AG08396 (cell line): ENCODE measurements around the gene LRRC10B.

Experiments used
- DNase-seq: peaks from one replicate; pipeline ENCODE4 v3.0.0; 2012; ENCODE audit warnings: low spot score, mixed read lengths

LRRC10B gene

GRCh38 chr11:61486779-61487178 is 21.8 kb upstream of the LRRC10B start:
- DNase-seq: no peak

GRCh38 chr11:61487342-61488025 is 21.1 kb upstream of the LRRC10B start:
- no peak for DNase-seq

DNA sequence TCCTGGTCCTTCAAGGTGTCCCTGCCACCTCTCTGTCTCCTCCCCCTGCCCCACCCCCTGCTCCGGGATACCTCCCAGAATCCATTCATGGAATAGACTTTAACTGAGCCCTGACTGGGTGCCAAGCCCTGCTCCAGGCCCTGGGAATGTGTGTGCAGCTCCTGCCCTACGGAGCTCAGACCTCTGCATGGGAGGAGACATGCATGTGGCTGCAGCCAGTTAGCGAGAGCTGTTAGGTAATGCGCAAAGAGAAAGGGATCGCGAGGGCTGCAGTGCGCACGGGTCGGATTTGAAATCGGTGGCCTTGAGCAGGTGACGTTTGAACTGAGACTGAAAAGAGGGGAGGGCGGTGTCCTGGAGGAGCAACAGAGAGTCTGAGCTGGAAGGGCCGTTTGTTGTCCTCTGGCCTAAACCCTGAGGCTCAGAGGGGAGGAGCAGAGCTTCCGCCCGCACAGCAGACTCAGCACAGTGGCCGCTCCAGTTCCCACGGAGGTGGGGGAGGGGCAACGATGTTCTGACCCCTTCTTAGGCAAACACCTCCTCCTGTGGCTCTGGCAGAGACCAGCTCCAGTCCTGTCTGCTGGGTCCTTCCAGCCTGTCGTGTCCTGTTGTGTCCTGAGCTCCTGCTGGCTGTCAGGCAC is 19.8 kb upstream of the LRRC10B start:
- peak; percentile 47 for DNase-seq

DNA sequence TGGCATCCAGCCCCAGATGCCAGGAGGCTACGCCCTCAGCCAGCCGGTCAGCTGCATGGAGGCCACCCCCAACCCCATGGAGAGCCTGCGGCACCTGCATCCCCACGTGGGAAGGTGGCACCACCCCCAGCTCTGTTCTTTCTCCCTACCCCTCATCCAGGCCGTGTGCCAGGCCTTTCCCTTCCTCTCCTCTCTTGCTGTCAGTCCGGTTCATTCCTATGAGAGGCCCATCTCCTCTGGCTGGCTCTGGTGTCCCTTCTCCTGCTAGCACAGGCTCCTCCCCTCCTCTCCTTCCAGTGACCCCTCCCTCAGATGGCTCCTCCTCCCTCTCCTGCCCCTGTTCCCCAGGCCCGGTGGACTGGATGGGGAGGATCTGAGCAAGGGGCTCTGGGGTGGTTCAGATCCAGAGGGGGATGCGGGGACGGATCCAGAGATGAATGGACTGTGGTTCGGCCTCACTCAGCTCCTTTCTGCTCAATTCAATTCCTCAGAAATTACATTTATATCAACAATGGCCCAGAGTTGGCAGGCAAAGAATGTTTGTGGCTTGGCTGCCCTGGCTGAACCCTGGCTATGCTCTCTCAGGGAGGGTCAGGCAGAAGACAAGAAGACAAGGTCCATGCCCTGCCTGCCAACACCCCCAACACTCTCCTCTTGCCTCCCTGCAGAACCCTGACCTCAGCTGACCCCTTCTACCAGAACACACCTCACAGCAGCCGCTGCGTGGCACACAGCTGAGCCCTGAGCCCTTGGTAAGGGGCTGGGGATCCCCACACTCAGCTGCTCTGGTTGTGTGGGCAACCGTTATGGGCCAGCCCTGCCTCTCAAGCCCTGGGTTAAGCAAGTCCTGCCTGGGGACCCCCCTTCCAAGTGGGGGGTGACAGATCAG is 18.5 kb upstream of the LRRC10B start:
- peak; percentile 75 for DNase-seq

GRCh38 chr11:61491736-61492395 is 16.7 kb upstream of the LRRC10B start:
- no peak for DNase-seq

- no peak for DNase-seq
These were observed 14.1 kb upstream of the LRRC10B start for GRCh38 chr11:61494381-61494961.

DNA sequence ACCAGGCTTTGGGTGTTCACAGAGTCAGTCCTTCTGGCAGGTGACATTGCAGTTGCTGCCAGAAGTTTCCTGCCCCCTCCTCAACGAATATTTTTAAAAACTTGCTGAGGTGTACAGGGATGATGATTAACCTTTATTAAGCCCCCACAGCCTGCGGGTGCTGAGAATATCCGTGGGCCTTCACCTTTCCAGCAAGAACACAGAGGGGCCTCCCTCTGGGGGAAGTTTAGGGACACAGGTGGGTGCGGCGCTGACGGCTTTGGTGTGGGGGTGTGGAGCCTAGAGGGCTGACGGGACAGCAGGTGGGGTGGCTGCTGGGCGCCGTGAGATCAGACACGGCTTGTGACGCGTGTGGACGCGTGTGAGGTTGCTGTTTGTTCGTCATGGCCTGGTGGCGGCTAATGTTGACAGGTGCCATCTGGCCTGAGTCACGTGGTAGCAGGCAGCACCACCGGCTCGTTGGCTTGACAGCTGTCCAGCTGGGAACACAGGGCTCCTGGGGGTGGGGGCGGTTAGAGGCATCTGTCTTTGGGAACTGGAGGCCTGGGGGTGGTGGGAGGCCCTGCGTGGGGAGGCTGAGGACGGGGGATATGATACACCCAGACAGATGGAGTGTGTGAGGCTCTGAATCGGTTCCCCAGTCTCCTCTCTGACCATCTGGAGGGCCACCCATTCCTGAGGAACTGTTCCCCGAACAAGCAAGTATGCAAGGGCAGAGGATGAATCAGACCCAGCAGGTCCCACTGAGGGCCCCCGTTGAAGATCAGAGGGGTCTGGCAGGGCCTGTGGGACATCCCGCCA is 12.5 kb upstream of the LRRC10B start:
- DNase-seq: no peak

DNA sequence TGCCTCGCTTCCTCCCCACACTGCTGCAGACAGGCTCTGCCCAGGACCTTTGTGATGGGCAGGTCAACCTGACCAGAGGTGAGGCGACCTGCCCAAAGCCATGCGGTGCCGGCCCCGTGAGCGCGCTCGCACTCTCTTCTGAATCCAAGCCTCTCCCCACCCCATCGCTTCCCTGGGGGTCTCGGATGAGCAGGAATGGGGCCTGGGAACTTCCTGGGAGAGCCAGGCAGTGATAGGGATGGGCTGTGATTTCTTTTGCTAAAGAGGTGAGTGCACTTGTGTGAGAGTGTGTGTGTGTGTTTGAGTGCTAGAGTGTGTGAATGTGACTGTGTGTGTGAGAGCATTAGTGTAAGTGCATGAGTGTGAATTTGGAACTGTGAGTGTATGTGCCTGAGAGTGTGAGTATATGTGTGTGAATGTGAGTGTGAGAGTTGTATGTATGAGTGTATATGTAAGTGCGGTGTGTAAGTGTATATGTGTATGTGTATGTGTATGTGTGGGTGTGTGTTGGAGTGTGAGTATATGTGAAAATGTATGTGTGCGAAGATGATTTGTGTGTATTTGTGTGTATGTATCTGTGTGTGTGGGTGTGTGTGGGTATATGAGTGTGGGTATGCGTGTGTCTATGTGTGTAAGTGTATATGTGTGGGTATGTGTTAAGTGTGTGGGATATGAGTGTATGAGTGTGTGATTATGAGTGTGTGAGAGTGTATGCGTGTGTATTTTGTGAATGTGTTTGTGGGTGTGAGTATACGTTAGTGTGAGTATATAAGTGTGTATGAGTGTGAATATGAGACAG is 11.7 kb upstream of the LRRC10B start:
- no peak for DNase-seq

DNA sequence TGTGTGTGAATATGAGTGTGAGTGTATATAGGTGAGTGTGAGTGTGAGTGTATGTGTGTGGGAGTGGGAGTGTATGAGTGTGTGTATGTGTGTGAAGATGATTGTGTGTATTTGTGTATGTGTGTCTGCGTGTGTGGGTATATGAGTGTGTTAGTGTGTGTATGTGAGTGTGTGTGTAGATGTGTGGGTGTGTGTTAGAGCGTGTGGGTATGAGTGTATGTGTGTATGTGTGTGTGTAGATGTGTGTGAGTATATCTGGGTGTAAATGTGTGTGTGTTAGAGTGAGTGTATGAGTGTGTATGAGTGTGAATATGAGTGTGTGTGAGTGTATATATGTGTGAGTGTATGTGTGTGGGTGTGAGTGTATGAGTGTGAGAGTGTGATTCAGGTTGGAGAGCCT is 11.1 kb upstream of the LRRC10B start:
- no peak for DNase-seq

GRCh38 chr11:61497876-61498275 is 10.7 kb upstream of the LRRC10B start:
- DNase-seq: no peak

DNA sequence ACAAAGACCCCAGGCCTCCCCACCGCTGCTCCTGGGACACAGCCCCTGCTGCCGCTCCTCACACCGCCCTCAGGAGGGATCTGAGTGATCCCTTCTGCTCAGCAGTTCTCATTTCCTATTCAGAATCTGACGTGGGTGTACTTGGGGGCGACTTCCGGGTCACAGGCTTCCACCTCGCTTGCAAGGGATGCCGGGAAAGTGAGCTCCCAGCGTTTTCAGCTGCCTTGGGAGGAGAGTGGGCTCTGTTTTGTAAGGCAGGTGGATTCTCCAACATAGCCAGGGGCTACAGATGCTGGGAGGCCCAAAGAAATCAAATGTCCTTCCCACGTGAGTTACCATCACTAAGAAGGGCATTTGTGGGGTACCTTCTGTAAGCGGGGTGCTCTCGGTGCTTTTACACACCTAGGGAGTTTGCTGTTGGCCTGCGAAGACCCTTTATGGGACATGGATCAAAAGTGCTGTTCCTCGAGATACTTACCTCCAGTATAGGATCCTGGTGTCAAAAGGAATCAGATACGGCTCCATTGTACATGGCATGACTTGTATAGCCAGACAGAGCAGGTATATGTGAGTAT is 9.7 kb upstream of the LRRC10B start:
- DNase-seq: no peak

DNA sequence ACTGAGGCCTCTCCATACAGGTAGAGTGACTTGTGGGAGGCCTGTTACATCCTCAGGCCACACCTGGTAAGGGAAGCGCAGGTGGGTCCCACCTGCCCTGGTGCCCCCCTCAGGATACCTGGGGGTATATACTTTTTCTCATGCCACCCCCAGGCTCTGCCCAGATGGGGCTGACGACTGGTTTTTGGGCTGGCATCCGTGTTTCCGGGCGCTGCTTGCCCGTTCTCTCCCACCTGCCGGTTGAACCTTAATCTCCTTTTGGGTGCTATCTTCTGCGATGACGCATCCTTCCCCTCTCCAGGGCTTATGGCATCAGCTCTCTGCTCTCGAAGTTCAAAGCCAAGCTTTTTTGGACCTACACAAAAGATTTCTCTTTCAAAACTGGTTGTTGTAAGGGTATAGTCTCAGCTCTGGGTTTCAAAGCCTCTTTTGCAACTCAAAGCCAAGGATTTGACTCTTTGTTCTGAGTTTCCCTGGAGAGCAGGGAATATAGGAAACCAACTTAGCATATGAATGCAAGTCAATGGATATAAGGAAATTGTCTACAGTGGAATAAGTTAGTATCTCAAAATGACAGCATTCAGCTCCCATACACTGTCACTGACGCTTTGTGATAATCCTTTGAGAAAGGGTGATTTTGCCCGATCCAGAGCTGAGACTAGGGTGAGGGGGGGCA is 8.6 kb upstream of the LRRC10B start:
- no peak for DNase-seq

DNA sequence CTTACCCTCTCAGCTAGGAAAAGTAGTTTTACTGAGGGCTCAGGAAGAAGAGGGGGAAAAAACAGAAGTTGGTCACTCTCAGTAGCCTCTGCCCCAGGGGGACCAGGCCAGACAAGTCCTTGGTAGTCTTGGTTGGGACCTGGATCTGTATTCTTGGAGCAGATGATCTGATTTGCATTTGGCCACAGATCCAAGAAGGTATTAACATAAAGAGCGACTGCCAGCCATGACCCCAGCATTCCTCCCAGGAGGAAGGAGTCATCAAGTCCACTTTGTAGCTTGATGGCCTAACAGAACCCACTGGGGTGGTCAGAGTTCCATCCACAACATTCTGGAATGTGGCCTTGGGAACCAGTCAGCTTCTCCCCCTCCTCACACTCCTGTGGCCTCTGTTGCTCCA is 6.0 kb upstream of the LRRC10B start:
- no peak for DNase-seq

GRCh38 chr11:61503135-61503770 is 5.3 kb upstream of the LRRC10B start:
- DNase-seq: no peak

- DNase-seq: no peak
These were observed 3.4 kb upstream of the LRRC10B start for GRCh38 chr11:61505106-61505505.

GRCh38 chr11:61505640-61506155 is 2.9 kb upstream of the LRRC10B start:
- no peak for DNase-seq

DNA sequence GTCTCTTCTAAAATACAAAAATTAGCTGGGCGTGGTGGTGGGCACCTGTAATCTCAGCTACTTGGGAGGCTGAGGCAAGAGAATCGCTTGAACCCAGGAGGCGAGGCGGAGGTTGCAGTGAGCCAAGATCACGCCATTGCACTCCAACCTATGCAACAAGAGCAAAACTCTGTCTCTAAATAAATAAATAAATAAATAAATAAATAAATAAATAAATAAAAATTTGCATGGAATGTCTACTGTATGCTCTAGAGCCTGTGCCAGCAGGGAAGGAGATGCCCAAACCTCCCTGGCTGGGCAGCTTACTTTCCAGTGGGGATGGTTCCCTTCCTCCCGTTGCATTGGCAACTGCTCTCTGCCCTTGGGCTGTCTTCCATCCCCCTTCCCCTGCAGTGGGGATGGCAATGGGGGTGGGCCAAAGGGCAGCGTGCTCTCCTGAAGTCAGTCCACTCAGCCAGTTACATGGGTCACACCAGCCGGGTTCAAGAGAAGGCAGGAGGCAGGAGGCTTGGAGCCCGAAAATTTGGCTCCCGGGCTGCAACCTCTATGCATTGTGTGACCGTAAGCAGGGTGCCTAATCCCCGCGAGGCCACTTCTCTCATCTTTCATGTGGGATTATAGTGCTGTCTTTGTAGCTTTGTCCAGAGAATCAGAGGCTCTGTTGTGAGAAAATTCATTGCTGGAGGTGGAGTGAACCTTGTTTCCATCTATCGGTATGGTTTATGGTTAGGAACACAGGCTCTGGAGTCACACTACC is 1.4 kb upstream of the LRRC10B start:
- DNase-seq: no peak
